GM18870 (cell line): Measurements from ENCODE around the gene CD164.
"Not testable (repeated sequence)": the region's sequence is repeated elsewhere in the genome, so short reads cannot be mapped to it uniquely, and the experiment has no call there.

Experiments
- ATAC-seq: cut with Tn5 transposase; IDR thresholded peaks from one replicate; pipeline ENCODE4 v1.9.1; 2021; ENCODE audit warnings: moderate library complexity; ENCODE audit not compliant: unreplicated experiment

The CD164 gene

DNA sequence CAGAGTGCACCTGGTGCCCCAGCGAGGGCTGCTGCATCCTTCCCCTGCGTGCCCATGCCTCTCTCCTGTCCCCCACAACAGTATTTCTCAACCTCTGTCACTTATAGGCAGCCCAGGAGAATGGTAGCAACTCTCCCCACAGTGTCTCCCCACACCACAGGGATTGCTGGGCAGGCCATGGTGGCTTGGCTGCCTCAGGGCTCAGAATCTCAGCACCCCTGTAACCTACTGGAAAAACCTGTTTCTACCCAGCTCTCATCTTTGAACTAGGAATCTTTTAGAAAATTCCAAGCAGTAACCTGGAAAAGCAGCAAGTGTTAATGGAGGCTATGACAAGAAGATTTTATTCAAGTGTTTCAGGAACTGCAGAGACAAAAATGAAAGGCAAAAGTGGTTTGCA is 38.0 kb downstream of the CD164 start:
- no peak for ATAC-seq

DNA sequence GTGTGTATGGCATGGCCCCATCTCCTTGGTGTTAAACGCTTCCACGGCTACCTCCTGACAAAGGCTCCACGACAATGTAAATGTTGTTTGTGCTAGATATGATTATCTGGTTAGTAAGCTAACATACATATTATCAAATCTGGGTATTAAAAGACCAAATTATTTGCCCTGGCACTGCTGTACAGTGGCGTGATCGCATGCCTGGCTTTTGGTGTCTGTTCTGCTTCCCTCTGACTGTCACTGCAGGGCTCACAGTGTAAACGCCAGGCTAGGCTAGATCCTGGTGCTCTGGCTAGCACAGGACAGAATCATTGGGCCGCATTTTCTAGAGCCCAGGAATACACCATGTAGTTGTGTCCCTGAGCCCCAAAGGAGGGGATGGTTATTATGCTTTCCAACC is 38.7 kb downstream of the CD164 start:
- no peak for ATAC-seq

DNA sequence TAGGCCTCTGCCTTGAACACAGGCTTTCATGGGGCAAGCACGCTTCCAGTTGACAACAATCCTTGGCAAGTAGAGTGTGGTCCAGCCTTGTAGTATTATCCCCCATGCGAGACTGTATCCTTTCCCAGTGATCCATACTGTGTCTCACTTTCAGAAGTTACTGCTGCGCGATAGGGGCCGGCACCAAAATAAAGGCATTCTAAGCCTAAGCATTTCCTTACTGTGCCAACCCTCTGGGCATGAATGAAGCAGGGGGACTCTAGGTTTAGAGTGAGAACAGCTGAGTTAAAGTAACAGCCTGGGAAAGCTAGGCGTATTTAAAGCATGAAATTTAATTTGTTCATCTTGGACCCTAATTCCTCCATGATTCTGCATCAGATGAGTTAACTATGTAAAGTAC is 39.4 kb downstream of the CD164 start:
- no peak for ATAC-seq

DNA sequence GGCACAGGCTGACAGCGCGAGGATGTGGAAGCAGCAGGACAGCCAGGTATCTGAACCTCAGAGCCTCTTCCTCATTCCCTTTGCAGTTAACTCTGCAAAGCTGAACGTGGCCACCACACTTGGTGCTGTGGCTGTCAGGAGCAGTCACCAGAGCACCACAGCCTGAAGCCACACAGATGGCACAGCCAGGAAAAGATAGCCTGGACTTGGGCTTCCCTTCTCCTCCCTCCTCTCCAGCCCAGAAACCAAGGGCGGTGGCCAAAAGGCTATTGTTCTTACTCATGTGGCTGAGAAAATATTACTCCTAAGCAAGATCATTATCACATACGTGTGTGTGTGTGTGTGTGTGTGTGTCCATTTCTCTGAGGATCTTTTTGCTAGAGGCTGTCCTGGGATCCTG is 39.8 kb downstream of the CD164 start:
- ATAC-seq: no peak

DNA sequence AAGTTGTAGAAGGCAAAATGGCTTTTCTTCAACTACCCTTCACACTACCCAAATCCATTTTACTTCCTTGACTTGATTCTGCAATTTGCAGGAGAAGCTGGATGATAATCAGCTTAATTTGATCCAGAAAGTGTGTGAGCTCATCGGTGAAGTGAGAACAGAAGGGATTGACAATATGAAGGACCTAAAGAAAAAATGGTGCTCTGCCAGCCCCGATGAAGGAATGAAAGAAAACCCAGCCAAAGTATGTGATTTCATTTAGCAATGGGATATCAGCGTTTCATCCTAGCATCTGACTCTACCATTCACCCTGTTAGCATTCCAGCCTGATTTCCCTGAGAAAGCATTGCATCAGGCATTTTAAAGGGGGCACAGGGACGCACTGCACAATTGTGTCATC is 41.5 kb downstream of the CD164 start:
- no peak for ATAC-seq

DNA sequence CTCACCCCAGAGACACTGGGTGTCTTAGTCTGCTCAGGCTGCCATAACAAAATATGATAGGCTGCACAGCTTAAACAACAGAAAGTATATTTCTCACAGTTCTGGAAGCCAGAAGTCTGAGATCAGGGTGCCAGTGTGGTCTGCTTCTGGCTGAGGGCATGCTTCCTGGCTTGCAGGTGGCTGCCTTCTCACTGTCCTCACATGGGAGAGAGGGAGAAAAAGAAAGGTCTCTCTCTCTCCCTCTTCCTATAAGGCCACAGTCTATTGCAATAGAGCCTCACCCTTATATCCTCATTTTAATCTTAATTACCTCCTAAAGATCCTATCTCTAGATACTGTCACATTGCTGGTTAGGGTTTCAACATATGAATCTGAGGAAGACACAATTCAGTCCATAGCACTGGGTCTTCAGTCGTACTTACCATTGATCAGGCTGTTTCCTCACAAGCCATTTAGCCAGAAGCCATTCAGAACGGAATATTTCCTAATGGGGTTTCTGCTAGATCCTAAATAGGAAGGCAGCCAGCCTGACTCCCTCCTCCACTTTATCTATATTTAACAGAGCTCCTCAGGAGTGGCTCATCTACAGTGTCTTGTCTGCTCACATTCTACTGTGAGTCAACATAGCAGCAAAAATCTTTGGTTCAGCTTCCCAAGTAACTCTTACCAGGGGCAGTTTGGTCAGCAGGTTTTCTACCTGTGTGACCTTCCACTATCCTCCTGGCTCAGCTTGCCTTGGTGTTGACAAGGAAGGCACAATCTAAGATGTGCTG is 42.2 kb downstream of the CD164 start:
- ATAC-seq: no peak

DNA sequence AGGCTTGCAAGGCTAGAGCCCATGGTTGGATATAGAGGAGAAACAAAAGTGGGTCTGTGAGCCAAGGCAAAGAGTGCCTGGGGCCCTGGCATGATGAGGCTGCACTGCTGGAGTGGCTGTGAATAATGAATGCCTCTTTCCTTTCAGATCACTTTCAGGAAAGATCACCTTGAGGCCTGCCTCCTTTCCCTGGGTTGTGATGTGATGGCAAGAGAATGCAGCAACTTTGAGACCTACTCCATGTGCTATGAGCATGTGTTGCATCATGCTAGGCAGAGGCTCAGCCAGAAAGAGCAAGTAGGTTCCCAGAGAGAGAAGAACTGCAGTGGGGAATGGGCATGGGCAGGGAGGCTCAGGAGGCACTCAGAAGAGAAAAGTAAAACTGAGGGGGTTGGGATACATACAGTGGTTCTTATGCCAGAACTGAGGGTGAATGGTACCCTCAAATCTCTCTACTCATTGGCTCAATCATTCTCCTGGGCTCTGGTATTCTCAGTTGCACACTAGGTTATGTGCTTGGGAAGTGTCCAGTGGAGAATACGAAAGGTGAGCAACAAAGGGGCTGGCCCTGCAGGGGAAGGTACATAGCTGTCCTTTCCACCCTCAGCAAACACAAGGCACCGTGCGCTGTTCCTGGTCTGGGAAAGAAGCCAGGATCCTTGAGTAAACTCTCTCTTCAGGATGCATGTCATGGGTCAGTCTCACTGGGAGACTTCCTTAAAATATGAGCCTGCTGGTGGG is 45.9 kb downstream of the CD164 start:
- no peak for ATAC-seq

DNA sequence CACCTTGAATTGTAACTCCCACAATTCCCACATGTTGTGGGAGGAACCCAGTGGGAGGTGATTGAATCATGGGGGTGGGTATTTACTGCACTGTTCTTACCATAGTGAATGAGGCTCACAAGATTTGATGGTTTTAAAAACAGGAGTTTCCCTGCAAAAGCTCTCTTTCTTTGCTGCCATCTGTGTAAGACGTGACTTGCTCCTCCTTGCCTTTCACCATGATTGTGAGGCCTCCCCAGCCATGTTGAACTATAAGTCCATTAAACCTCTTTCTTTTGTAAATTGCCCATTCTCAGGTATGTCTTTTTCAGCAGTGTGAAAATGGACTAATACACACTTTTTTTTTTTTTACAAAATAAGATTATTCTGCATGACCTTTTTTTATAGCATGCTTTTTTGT is 48.4 kb downstream of the CD164 start:
- not testable (repeated sequence) for ATAC-seq

DNA sequence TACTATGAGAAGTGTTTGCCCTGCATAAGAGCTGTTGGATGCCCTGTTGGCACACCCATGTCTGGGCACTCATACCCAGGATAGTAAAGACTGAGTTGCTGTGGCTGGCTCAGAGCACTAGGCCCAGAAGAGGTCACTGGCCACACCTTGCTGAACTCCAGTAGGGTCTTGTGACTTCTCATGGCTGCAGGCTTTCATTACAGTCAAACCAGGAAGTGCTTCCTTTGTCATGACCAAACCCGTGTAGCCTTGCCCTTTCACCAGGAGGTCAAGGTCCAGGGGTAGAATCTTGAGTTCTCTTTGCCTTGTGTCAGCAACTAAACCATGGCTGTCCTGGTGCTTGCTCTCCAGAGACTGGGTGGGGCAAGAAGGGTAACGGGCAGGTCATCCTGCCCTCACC is 49.5 kb downstream of the CD164 start:
- ATAC-seq: no peak

DNA sequence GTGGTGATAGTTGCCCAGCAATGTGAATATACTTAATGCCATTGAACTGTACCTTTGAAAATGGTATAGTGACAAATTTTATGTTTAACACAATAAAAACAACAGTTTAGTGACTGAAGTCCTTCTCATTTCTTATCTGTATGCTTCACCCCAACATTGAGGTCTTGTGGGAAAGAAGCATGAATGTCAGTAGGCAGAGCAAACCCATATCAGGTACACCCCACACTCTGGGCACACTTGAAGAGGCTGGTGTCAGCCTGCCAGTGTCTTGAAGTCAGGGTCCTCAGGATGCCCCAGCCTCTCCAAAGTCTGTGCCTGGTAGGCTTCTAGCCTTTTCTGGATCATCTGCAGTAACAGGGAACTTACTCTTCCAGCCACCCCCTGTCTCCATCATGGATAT is 51.2 kb downstream of the CD164 start:
- ATAC-seq: no peak

DNA sequence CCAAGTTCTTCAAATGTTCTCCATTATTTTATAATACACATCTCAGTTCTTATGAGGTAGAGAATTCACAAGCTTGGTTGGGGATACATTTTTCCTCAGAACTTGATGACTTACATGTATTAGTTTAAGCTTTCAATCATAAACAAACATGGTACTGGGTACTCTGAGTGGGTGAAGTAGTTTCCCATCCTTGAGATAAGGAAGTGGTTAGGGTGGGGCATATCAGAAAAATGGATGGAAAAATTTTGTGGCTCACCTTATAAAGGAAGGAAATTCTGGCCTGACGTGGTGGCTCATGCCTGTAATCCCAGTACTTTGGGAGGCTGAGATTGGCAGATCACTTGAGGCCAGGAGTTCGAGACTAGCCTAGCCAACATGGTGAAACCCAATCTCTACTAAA is 52.0 kb downstream of the CD164 start:
- no peak for ATAC-seq

DNA sequence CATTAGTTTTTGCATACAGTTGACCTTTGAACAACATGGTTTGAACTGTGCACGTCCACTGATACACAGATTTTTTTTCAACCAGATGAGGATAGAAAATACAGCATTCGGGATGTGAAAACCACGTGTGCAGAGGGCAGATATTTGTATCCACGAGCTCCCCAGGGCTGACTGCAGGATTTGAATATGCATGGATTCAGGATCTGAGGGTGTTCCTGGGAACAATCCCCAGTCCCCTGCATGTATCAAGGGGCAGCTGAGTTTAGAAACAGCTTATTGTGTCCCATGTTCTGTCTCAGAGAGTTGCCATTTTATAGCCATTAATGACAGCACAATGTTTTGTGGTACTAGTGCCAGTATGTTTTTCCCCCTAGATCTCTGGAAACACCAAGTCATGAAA is 53.6 kb downstream of the CD164 start:
- ATAC-seq: no peak

DNA sequence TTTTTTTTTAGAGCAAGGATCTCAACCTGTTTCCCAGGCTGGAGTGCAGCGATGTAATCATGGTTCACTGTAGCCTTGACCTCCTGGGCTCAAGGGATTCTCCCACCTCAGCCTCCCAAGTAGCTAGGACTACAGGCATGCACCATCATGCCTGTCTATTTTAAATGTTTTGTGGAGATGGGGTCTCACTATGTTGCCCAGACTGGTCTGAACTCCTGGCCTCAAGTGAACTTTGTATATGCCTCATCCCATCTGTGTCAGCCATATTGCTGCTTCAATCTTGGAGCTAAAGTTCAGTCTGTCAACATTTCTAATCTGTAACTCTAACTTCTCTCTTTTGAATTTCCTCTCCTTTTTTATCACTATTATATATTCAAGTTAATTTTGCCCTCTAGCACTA is 54.3 kb downstream of the CD164 start:
- ATAC-seq: no peak

DNA sequence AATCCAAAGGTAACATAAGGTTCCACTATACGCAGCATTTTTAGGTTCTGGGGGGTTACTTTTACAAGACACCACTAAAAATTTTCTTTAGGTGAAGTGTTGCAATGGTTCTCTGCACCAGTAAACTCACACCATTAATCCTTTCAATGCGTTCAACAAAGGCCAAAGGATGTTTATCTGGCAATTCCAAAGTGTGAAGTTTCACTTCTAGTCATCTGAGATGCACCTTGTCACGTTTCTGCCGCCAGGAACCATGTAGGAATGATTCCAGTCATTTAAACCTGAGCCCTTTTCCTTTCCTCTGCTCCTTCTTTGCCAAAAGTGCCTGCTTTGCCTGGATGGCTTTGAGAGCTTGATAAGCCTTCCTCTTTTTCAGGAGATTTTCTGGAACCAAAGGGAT is 54.8 kb downstream of the CD164 start:
- ATAC-seq: no peak

DNA sequence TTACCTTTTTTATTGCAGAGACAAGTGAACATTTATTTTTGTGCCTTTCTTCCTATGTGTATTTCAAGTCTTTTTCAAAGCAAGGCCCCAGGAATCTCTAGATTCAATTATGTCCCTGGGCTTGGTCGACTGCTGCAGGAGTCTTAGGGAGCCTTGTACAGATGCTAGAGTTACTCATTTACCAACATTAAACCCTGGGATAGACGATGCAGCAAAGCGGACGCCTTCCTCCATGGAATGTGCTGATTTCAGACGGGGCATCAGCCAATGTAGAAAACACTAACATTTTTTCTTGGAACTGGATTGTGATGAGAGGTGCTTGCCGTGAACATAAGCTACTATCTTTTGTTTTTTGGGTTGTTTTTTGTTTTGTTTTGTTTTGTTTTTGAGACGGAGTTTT is 55.9 kb downstream of the CD164 start:
- no peak for ATAC-seq

DNA sequence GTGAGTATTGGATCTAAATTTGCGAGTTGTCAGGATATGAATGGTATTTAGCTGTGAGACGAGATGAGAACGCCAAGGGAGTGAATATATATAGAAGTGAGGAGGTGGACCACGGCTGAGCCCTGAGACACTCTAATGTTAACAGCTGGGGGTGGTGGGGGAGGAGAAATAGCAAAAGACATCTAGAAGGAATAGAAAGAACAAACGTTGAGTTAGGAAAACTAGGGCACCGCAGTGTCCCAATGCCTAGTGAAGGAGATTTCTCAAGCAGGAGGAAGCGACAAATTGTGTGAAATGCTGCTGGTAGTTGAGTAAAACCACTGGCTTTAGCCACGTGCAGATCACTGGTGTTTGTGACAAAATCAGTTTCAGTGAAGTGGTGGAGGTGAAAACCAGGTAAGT is 56.9 kb downstream of the CD164 start:
- ATAC-seq: no peak

DNA sequence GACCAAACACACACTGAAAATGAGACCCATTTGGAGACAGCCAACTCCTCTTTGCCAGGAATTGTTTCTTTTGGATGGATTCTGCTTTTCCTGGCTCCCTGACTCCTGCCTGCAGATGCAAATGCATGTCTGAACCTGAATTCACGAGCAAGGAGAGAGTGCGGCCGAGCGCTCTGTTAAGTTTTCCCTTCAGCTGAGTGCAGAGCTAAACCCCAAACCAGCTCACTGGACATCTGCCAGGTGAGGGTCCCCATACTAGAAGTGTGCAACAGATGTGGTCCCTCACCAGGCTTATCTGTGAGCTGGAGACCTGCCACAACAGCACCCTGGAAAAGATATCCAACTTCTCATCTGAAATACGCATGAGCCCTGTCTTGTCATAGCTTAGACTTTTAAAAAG is 59.0 kb downstream of the CD164 start:
- ATAC-seq: no peak

DNA sequence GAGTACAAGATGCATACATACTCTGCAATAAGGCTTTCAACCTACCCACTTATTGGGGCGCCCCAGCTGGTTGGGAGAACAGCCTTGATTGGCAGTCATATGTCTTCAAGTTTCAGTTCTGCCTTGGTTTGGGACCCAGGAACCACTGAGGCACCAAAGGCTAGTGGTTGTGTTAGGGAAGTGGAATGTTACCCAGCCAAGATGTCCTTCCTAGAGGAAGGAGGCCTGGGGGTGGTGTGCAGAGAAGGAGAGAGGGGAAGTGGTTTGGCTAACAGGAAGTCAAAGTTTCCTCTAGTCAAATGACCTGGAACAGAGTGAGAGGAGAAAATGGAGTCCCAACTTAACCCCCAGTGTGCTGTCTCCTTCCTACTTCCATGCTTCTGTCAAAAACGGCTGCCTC is 59.4 kb downstream of the CD164 start:
- ATAC-seq: no peak

DNA sequence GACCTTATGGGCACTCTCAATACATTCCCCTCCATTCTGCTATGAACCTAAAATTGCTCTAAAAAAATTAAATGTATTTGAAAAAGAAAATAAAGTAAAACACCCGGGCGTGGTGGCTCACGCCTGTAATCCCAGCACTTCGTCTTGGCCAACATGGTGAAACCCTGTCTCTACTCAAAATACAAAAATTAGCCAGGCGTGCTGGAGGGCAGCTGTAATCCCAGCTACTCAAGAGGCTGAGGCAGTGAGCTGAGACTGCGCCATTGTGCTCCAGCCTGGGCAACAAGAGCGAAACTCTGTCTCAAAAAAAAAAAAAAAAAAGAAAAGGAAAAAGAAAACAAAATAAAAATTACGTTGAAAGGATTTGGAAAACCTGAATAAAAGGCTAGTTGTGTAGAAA is 60.5 kb downstream of the CD164 start:
- ATAC-seq: no peak

DNA sequence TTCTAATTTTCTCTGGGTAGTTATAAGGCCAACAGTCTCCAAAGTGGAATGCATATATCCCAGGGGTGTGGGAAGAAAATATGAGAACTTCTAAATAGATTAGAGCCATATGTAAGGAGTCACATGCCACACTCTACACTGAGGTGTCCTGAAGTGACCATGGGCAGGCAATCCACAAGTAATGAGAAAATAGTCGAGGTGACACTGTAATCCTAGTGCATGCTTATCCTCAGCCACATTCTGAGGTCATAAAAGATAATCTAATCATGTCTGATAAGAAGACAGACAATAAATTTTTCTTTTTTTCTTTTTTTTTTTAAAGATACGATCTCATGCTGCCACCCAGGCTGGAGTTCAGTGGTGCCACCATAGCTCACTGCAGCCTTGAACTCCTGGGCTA is 62.2 kb downstream of the CD164 start:
- no peak for ATAC-seq

DNA sequence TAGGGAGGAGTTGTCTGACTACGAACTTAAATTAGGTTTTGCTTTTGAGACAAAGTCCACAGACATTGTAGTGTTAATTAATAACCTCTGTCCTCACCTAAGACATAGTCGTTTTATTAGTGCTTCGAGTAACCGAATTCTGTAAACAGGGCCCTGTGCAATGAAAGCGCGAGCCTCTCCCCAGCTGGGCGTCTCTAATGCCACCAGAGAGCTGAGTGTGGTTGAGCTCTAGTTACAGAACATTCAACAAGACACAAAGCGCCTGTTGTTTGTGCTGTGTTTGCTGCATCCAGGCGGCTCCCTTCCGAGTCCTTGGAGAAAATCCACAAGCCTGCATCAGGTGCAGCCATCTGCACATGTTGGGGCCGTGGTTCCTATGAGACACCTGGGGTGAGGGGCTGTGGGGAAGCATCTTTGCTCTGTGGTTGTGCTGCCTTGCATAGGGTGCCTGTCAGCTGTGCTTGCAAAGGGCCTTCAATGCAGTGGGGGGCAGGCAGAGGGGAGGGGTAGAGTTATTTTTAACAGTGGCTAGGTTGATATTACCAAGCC is 63.9 kb downstream of the CD164 start:
- ATAC-seq: no peak

DNA sequence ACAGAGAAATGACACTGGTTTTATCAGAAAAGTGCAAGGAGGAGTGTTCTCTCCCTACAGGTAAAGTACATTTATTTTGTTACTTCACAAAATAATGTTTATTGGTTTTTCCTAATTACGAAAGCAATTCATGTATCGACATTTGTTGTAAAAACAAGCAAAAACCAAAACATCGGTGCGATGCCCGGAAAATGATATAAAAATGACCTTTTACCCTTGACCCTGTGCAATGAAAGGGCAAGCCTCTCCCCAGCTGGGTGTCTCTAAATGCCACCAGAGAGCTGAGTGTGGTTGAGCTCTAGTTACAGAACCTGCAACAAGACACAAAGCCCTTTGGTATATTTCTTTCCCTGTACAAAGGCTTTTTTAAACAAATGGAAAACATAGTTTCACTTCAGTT is 65.4 kb downstream of the CD164 start:
- no peak for ATAC-seq
